ENCODE results near the gene USP14.
"Not testable (repeated sequence)": the region's sequence is repeated elsewhere in the genome, so short reads cannot be mapped to it uniquely, and the experiment has no call there.

USP14 gene

GRCh38 chr18:158128-159036 is at the start of gene USP14:
USP14 (plus strand) TSS chr18:158557; CDS start chr18:158699, 142 bp downstream.
- peak; percentile 100 for DNase-seq
- TF ChIP-seq POLR2A (IDR thresholded peaks at IDR 0.05; ENCODE audit: low read length) = peak; percentile 72
- no peak for TF ChIP-seq GATA1 (IDR thresholded peaks at IDR 0.05; ENCODE audit: low read depth, low read length)

- not testable (repeated sequence) for DNase-seq
These were observed 49.7 kb upstream of the USP14 start for GRCh38 chr18:108665-109063.

GRCh38 chr18:109130-109921 is 49.0 kb upstream of the USP14 start:
- not testable (repeated sequence) for DNase-seq

GRCh38 chr18:109922-110261 is 48.5 kb upstream of the USP14 start:
- not testable (repeated sequence) for DNase-seq

- DNase-seq = not testable (repeated sequence)
These were observed 47.8 kb upstream of the USP14 start for GRCh38 chr18:110351-111201.

GRCh38 chr18:111306-112014 is 46.9 kb upstream of the USP14 start:
- DNase-seq = no peak
- TF ChIP-seq GATA1 (IDR thresholded peaks at IDR 0.05; ENCODE audit: low read depth, low read length) (no peak), POLR2A (IDR thresholded peaks at IDR 0.05; ENCODE audit: low read length) (peak; percentile 21)

GRCh38 chr18:112015-112733 is 46.2 kb upstream of the USP14 start:
- DNase-seq = not testable (repeated sequence)

- DNase-seq = peak; percentile 37 to 42
These were observed 37.7 kb upstream of the USP14 start for GRCh38 chr18:120539-121260.

GRCh38 chr18:135045-135444 is 23.3 kb upstream of the USP14 start:
- no peak for DNase-seq
- TF ChIP-seq GATA1 (IDR thresholded peaks at IDR 0.05; ENCODE audit: low read depth, low read length) (no peak), POLR2A (IDR thresholded peaks at IDR 0.05; ENCODE audit: low read length) (no peak)

GRCh38 chr18:136433-136832 is 21.9 kb upstream of the USP14 start:
- DNase-seq = peak; percentile 32 to 48
- TF ChIP-seq GATA1 (IDR thresholded peaks at IDR 0.05; ENCODE audit: low read depth, low read length) = no peak
- no peak for TF ChIP-seq POLR2A (IDR thresholded peaks at IDR 0.05; ENCODE audit: low read length)

- TF ChIP-seq GATA1 (IDR thresholded peaks at IDR 0.05; ENCODE audit: low read depth, low read length) (no peak), POLR2A (IDR thresholded peaks at IDR 0.05; ENCODE audit: low read length) (no peak)
These were observed 21.0 kb upstream of the USP14 start for GRCh38 chr18:137327-137726.

GRCh38 chr18:140670-141266 is 17.6 kb upstream of the USP14 start:
- no peak for TF ChIP-seq POLR2A (IDR thresholded peaks at IDR 0.05; ENCODE audit: low read length)
- no peak for TF ChIP-seq GATA1 (IDR thresholded peaks at IDR 0.05; ENCODE audit: low read depth, low read length)
- no peak for DNase-seq

More at GRCh38 chr18:137327-137726, 21.0 kb upstream of the USP14 start:
- DNase-seq = no peak

GRCh38 chr18:142624-143296 is 15.6 kb upstream of the USP14 start:
- peak; percentile 51 to 87 for DNase-seq

All from erythroblast (primary cell).